Measurements from ENCODE around the gene ALPI. TPM values are rescaled to one million over a fixed set of nuclear protein-coding genes. Genes with fewer than 3 reads are reported as not detected.

ALPI gene
- total RNA-seq, 1 experiment from 2014 or later, result not detected

GRCh38 chr2:232460171-232460570 is 4.2 kb downstream of the ALPI start:
- DNase-seq (ENCODE audit: low spot score), result no peak

GRCh38 chr2:232463701-232464543 is 8.0 kb downstream of the ALPI start:
- DNase-seq (ENCODE audit: low spot score), result no peak

DNA sequence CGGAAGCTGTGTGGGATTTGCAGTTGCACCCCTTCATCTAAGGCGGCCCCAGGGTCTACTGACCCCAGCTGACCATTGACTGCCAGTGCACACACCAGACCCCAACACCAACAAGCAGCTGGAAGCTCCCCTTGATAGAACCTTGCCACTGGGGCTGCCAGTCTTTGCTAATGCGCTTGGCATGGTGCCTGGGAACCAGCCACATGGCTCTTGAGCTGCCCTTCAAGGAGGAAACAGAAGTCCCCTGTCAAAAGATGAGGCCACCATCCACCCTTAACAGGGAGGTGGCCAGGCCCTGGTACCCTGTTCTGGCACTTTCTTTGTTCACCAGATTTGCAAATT is 8.6 kb downstream of the ALPI start:
- DNase-seq (ENCODE audit: low spot score), result no peak

- DNase-seq (ENCODE audit: low spot score), result no peak
Measured at GRCh38 chr2:232465061-232465460, 9.1 kb downstream of the ALPI start.

GRCh38 chr2:232466221-232466620 is 10.3 kb downstream of the ALPI start:
- no peak for DNase-seq (ENCODE audit: low spot score)

DNA sequence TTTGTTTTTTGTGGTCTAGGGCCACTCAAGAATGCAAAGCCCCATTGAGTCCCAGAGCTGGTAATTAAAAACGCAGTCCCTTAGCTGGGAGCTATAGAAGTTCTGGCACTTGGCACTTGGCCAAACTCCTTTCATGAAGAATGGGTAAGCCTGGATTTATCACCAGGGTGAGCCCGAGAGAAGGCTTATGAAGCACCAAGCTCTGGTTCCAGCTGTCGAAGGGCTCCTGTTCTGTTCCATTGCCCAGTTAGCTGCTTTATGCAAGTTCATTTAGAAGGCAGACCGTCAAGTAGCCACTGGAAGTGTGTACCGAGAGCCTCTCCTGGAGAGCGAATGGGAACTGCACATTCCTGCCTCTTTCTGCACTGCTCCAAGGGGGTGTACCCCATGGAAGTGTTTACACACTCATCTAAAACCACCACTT is 17.5 kb downstream of the ALPI start:
- DNase-seq (ENCODE audit: low spot score), result no peak

DNA sequence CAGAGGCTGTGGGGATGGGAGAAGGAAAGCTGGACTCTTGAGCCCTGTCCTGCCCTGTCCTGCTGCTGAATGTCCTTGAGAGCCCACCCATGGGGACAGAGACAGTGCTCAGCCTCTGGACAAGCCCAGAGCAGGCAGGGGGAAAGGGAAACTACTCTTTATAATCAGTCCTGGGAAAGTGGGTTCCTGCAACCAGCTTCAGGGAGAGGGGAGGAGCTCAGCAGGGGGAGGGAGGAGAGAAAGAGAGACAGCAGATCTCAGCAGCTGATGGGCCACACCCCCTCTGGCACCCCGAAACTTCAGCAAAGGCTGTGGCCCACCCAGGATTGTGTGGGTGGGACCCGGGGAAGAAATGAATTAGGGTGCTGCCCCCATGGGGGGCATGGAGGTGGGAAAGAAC is 20.1 kb downstream of the ALPI start:
- no peak for DNase-seq (ENCODE audit: low spot score)

DNA sequence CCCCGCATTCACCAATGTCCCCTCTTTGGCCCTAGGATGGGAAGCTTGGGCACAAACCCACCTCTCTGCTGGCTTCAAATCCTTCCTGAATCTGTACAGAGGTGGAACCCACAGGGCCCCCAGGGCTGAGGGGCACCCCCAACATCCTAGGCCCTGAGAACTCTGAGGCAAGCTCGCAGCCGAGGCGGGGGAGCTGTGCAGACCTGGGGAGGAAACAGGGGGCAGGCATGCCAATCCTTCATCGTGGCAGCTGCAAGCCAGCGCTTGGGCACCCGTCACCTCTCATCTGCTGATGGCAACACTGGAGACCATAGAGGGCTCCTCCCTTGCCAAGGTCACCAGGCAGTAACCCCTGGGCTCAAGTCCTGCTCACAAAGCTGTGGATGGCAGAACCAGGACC is 20.8 kb downstream of the ALPI start:
- DNase-seq (ENCODE audit: low spot score), result no peak

DNA sequence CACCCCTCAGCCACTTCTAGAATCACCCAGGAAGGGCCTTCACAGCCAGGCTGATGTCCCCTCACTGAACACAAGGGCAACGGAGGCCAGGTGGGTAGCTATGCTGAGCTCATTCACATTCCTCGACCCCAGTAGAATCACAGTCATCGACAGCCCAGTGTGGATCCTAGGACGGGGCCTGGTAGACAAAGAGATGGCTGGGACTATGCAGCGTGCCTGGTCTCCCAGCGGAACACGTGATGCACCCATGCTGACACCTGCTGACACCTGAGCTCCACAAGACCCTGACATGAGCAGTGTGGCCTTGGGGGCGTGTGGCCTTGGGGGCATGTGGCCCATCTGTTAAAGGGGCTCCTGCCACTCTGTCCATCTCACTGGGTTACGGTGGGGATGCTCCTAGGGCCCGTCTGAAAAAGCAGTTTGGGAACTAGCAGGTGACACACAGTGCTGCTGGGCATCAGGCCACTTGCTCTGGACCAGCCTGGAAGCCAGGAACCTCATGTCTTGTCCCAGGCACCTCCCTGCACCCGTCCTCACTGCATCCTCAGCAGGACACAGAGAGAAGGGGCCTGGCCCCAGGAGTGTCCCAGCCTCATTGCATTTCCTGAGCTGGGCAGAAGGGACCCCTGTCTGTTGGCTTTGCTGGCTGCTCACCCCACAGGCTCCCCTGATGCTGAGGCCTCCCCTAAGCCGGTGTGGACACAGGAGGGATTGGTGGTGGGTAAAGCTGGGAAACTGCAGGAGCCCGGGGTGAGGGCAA is 22.0 kb downstream of the ALPI start:
- DNase-seq (ENCODE audit: low spot score), result no peak

DNA sequence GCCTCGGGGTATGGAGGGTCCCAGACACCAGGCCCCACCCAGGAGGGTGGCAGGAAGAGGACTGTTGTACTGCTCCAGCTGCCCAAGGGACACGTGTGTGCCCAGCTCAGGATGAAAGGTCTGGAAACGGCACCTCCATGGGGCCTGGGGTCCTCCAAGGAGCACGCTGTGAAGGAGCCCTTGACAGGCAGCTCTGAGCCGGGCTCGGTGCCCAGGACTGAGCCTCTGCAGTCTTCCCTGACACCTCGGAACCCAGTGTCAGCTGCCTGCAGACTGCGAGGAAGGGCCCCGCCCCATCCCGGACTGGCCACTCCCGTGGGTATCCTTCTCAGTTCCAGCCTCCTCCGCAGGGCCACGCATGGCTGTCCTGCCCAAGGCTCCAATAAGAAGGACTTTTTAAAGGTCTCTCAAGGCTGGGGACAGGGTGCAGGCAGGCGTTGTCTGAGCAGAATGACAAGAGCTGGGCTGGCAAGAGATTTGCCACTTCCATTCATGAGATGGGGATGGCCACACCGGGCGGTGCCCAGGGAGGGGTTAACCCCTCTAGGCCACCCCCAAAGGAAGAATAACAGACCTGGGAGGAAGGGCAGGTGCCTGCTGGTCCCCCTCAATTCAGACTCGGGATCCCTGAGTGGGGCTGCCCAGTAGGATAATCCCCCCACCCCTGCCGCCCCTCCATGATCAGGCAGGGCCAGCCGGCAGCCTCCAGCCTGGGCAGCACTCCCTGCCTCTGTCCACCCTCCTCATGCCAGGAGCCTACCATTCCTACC is 22.8 kb downstream of the ALPI start:
- no peak for DNase-seq (ENCODE audit: low spot score)

GRCh38 chr2:232479341-232480200 is 23.6 kb downstream of the ALPI start:
- no peak for DNase-seq (ENCODE audit: low spot score)

DNA sequence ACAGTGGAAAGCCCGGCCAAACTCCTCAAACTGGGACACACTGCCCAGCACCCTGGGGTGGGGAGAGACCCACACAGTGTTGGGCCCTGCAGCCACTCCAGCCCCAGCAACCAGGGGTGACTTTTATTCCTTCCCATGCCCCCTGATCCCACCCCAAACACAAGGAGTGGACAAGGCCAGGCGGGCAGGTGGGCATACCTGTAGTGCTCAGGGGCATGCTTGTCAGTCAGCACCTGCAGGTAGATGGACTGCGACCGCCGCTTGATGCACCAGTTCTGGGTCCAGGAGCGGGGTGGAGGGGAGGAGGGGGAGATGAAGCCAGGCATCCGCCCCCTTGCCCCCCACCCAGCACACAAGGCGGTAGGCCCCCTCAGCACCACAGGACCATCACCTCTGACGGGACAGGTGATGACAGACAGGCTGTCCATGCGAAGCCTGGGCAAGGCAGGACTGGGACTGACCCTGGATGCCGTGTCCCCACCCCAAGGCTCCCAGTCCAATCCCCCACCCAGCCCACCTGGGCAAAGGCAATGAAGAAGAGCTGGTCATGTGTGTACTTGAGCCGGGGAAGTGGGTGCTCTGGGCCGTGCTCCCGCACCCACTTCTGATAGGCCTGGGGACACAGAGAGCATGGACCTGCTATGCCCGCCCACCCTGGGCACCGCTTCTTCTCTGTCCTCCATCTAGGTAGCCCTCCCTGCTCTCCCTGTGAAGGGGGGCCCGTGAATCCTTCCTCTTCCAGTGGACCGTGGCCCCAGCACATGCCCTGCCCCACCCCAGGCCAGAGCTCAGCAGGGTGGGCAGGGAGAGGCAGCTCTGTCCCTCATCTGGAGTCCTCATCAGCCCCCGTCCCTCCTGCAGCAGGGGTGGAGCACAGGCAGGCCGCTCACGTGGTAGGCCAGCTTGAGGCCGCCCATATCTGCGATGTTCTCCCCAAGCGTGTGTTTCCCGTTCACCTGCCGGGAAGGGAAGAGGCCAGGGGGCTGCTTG is 24.5 kb downstream of the ALPI start:
- no peak for DNase-seq (ENCODE audit: low spot score)

GRCh38 chr2:232481322-232482140 is 25.6 kb downstream of the ALPI start:
- no peak for DNase-seq (ENCODE audit: low spot score)

DNA sequence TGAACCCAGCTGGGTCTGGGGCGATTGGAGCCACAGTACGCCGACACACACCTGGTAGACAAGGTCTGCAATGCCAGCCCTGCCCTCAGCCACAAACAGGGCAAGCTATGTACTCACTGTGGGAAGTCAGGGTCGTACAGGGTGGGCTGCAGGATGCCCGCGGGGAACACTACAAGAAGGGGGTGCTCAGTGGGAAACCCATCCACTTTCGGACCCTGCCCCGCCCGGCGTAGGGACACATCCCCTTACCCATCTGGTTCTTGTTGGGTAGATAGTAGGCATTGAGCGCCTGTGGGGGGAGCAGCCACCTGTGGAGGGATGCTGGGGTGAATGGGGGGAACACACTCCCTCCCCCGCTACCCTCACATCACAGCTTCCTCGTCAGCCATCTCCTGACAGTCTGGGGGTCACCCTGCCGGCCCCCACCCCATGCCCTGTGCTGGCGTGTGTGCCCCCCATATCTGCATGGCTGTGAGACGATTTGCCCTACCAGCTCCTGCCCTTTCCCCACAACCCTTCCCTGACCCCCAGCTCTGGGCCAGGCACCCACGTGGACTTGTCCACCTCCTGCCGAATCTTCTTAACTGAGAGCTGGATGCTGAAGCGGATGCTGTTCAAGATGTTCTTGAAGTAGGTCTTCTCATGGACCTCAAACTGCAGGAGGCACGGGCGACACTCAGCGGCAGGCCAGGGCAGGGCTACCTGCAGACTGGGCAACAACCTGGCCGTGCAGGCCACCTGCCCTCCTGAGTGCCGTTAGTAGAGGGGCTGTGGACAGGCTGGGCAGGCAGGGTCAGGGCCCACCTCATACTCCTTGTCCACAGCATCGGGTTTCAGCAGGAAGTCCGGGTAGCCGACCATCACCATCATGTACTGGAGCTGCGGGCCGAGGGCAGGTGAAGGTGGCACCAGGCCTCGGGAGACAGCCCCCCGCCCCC is 26.6 kb downstream of the ALPI start:
- no peak for DNase-seq (ENCODE audit: low spot score)

GRCh38 chr2:232483311-232483922 is 27.5 kb downstream of the ALPI start:
- no peak for DNase-seq (ENCODE audit: low spot score)

DNA sequence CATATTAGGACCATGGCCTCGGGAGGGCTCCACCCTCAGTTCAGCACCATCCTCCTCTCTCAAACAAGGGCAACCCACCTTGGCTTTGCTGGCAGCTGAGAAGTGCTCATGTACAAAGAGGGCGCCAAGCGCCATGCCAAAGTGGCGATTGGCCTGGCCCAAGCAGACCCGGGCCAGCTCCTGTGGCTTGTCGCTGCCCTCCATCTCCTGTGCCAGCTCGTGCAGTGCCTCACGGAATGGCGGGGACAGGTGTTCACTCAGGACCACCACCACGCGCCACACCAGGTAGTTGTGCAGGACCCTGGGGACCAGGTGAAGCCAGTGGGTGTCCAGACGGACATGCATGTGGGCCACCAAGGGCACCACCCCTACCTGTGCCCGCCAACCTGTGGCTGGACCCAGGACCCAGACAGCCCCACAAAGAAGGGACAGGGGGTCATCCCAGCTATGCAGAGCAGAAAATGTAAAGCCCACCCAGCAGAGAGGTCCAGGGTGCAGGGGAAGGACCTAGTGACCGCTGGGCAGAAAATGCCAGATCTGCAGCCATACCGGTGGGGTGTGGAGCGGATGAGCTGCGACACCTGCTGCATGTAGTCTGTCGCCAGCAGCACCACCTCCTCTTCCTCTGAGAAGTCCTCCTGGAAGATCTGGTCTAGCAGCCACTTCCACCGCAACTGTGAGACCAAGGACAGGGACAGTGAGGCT is 28.1 kb downstream of the ALPI start:
- no peak for DNase-seq (ENCODE audit: low spot score)
